ENCODE results near the gene STIM2.

Gene STIM2

DNA sequence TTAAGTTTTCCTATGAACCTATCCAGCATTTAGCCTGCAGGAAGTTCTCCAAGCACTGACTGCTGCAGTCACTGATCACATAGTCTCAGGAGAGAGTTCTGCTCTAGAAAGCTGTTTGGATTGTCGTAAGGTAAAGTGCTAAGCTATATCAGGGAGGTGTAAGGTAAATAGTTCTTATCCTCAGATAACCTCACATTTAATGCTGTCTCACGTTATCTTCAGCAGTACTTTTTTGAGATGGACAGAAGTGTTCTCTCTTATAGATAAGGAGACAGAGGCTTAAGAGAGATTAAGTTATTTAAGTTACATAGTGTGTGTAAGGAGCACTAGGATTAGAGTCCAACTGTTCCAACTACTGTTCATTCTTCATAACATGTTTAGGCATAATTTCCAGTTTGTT lies 77.9 kb downstream of the STIM2 start:
- no peak overlapping the region for H3K4me3 ChIP-seq (replicated peaks; ENCODE audit: low read depth, low read length)
- TF ChIP-seq, protein P1, sequence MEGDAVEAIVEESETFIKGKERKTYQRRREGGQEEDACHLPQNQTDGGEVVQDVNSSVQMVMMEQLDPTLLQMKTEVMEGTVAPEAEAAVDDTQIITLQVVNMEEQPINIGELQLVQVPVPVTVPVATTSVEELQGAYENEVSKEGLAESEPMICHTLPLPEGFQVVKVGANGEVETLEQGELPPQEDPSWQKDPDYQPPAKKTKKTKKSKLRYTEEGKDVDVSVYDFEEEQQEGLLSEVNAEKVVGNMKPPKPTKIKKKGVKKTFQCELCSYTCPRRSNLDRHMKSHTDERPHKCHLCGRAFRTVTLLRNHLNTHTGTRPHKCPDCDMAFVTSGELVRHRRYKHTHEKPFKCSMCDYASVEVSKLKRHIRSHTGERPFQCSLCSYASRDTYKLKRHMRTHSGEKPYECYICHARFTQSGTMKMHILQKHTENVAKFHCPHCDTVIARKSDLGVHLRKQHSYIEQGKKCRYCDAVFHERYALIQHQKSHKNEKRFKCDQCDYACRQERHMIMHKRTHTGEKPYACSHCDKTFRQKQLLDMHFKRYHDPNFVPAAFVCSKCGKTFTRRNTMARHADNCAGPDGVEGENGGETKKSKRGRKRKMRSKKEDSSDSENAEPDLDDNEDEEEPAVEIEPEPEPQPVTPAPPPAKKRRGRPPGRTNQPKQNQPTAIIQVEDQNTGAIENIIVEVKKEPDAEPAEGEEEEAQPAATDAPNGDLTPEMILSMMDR (IDR thresholded peaks at IDR 0.05; ENCODE audit: low read depth, low read length, missing control alignments), result no peak
- no peak for DNase-seq (ENCODE audit: extremely low read depth, low read depth)

DNA sequence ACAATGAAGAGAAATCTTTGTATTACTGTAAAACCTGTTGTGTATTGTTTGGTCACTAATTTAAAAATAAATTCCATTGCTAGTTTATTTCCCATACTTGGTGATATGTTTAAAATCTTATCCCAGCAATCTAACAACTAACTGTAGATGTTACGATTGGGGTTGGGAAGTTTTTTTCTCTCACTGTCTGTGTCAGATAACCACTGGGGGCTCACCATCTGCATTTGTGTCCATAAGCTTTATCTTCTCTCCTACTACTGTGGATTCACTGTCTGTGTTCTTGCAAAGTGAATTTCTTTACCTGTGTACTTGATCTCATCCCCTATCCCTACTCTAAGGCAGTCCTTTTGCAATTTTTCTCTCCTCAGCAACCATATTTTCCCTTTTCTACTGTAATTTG lies 81.3 kb downstream of the STIM2 start:
- DNase-seq (ENCODE audit: extremely low read depth, low read depth), result no peak
- TF ChIP-seq, protein P1 (IDR thresholded peaks at IDR 0.05; ENCODE audit: low read depth, low read length, missing control alignments), result no peak
- H3K4me3 ChIP-seq (replicated peaks; ENCODE audit: low read depth, low read length), result no peak overlapping the region

DNA sequence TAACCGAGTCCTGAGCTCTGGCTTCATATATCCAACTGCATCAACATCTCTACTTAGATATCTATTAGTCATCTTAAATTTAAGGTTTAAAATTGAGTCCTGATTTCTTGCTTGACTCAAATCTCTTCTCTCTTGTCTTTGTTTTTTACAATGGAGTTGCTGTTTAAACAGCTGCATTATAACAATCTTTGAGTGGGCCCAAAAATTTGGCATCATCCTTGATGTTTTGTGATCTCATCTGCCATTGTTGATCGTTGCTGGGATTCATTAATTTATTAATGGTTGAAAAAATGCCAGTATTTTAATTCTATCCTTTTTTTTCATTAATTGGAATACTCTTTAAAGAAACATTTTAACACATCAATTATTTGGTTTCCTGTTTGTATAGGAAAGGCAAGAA lies 82.2 kb downstream of the STIM2 start:
- no peak for DNase-seq (ENCODE audit: extremely low read depth, low read depth)
- no peak overlapping the region for H3K4me3 ChIP-seq (replicated peaks; ENCODE audit: low read depth, low read length)
- TF ChIP-seq, protein P1 (IDR thresholded peaks at IDR 0.05; ENCODE audit: low read depth, low read length, missing control alignments), result no peak

DNA sequence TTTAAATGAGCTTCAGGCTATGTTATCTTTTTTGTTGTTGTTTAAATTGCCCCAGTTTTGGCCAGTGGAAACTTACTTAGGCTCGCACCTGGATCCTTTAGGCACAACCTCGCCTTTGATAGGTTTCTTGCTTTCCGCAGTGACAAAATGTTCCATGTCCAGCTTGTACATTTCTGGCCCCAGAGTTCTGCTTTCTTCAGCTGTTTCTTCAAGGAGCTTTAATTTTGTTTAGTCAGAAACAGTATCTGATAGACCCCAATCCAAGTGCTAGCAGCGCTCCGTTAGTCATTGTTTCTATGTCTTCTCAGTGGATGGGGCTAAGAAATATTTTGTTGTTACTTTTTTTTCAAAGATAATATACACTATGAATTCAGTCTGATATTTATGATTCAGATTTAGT lies 82.8 kb downstream of the STIM2 start:
- TF ChIP-seq, protein P1 (IDR thresholded peaks at IDR 0.05; ENCODE audit: low read depth, low read length, missing control alignments), result no peak
- no peak overlapping the region for H3K4me3 ChIP-seq (replicated peaks; ENCODE audit: low read depth, low read length)
- no peak for DNase-seq (ENCODE audit: extremely low read depth, low read depth)

DNA sequence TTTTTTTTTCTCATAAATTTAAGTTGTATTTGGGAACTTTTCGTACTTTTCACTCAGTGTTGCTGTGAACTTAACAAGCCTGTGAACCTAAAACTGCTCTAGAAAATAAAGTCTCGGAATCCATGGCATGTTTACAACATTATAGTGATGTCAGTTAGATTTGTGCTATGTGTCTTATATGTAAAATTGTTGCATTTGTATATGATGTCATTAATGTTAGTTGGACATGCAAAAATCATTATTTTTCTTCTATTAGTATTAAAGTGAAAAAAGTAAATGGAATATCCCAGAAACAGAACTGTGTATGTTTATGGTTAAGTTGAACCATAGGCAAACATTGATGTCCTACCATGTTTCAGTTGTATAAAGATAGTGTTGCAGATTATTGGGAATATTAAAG lies 85.2 kb downstream of the STIM2 start:
- TF ChIP-seq, protein P1 (IDR thresholded peaks at IDR 0.05; ENCODE audit: low read depth, low read length, missing control alignments), result no peak
- H3K4me3 ChIP-seq (replicated peaks; ENCODE audit: low read depth, low read length), result no peak overlapping the region
- DNase-seq (ENCODE audit: extremely low read depth, low read depth), result no peak

DNA sequence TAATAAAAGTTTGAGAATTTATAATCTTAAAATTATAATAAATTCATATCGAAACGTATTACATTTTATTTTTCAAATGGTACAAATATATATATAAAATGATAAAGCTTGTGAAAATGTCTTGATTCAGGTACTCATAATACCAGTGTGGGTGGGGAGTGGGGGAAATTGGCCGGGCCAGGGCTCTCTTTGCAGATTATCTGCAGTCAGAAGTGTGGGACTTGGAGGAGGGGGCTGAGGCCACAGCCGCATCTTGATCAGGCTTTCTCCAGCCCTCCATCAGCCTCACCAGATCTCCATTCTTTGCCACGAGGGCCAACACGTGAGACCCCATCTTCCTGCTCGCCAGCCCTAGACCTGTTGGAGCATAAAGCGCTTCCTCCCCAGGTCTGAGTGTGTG lies 86.7 kb downstream of the STIM2 start:
- H3K4me3 ChIP-seq (replicated peaks; ENCODE audit: low read depth, low read length), result no peak overlapping the region
- TF ChIP-seq, protein P1 (IDR thresholded peaks at IDR 0.05; ENCODE audit: low read depth, low read length, missing control alignments), result no peak
- DNase-seq (ENCODE audit: extremely low read depth, low read depth), result no peak

DNA sequence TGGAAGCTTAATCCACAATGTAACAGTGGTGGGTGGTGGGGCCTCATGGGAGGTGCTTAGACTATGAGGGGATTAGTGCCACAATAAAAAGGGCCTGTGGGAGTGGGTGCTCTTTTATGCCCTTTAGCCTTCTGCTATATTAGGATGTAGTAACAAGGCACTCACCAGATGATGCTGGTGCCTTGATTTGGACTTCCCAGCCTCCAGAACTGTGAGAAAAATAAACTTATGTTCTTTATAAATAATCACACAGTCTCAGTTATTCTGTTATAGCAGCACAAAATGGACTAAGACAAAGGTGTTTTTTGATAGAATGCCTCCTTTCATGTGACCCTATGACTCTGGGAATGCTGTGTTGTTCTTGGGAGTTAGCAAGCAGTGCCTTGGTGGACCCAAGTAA lies 89.8 kb downstream of the STIM2 start:
- H3K4me3 ChIP-seq (replicated peaks; ENCODE audit: low read depth, low read length), result no peak overlapping the region
- DNase-seq (ENCODE audit: extremely low read depth, low read depth), result no peak
- TF ChIP-seq, protein P1 (IDR thresholded peaks at IDR 0.05; ENCODE audit: low read depth, low read length, missing control alignments), result no peak
